ENCODE data around the gene TXNL4A.
A peak's percentile ranks its signal among the peaks of the same experiment; 100 is the strongest.

The TXNL4A gene

GRCh38 chr18:79954791-79955190 lies 33.6 kb downstream of the TXNL4A start:
- intact Hi-C loops (cut with micrococcal nuclease), result loop anchor here (10.0 kb wide), 1 partner anchor 160 kb away; the partner anchor contains the start of gene KCNG2
- Mint-ChIP-seq H3K27ac (peak overlapping the region; percentile 56), H3K4me3 (no peak overlapping the region), H3K9me3 (no peaks in the 10 kb centered on the region), H3K4me1 (ENCODE audit: low read depth) (peaks cover 33% of the 10 kb centered on the region), H3K27me3 (peaks cover 6% of the 10 kb centered on the region), H3K36me3 (ENCODE audit: low read depth) (peaks cover 10% of the 10 kb centered on the region)

- Mint-ChIP-seq H3K4me1 (ENCODE audit: low read depth) (peaks cover 39% of the 10 kb centered on the region), H3K36me3 (ENCODE audit: low read depth) (peaks cover 17% of the 10 kb centered on the region), H3K27me3 (peaks cover 6% of the 10 kb centered on the region), H3K9me3 (no peaks in the 10 kb centered on the region), H3K4me3 (no peak overlapping the region), H3K27ac (peak overlapping the region; percentile 56)
- intact Hi-C loops (cut with micrococcal nuclease), result loop anchor here (10.0 kb wide), 1 partner anchor 159 kb away; the partner anchor contains the start of gene KCNG2
Measured at GRCh38 chr18:79953971-79954651, 34.3 kb downstream of the TXNL4A start.

- intact Hi-C loops (cut with micrococcal nuclease), result loop anchor here (10.0 kb wide), 1 partner anchor 158 kb away; the partner anchor contains the start of gene KCNG2
- Mint-ChIP-seq H3K4me3 (peak overlapping the region; percentile 71), H3K36me3 (ENCODE audit: low read depth) (peaks cover 27% of the 10 kb centered on the region), H3K4me1 (ENCODE audit: low read depth) (peaks cover 50% of the 10 kb centered on the region), H3K27ac (peak overlapping the region; percentile 72), H3K27me3 (peaks cover 6% of the 10 kb centered on the region), H3K9me3 (no peaks in the 10 kb centered on the region)
Measured at GRCh38 chr18:79952996-79953559, 35.3 kb downstream of the TXNL4A start.

- Mint-ChIP-seq H3K9me3 (no peaks in the 10 kb centered on the region), H3K27me3 (peaks cover 6% of the 10 kb centered on the region), H3K4me3 (peak overlapping the region; percentile 71), H3K27ac (peak overlapping the region; percentile 72), H3K36me3 (ENCODE audit: low read depth) (peaks cover 32% of the 10 kb centered on the region), H3K4me1 (ENCODE audit: low read depth) (peaks cover 55% of the 10 kb centered on the region)
- intact Hi-C loops (cut with micrococcal nuclease), result loop anchor here (10.0 kb wide), 1 partner anchor 158 kb away; the partner anchor contains the start of gene KCNG2
Measured at GRCh38 chr18:79952456-79952995, 35.8 kb downstream of the TXNL4A start.

GRCh38 chr18:79951545-79952455 lies 36.6 kb downstream of the TXNL4A start, which contains the start of gene SLC66A2:
Gene SLC66A2, minus strand, starts transcription at chr18:79951653. Its CDS starts 727 bp downstream, at chr18:79950926.
- Mint-ChIP-seq H3K4me1 (ENCODE audit: low read depth) (peaks cover 63% of the 10 kb centered on the region), H3K27ac (peak within 1 kb of the TSS; percentile 90), H3K27me3 (peaks cover 4% of the 10 kb centered on the region), H3K4me3 (peak within 1 kb of the TSS; percentile 91), H3K36me3 (ENCODE audit: low read depth) (peaks cover 40% of the 10 kb centered on the region), H3K9me3 (no peaks in the 10 kb centered on the region)
- intact Hi-C loops (cut with micrococcal nuclease), result loop anchor here (1.0 to 10.0 kb wide), 5 partner anchors 17 to 272 kb away; partner anchors contain the start of genes CTDP1, KCNG2 and TXNL4A

- H3K27ac Mint-ChIP-seq, result peak overlapping the region; percentile 90
- peaks cover 69% of the 10 kb centered on the region for H3K4me1 Mint-ChIP-seq (ENCODE audit: low read depth)
- peak overlapping the region; percentile 91 for H3K4me3 Mint-ChIP-seq
- intact Hi-C loops (cut with micrococcal nuclease), result loop anchor here (1.0 to 10.0 kb wide), 5 partner anchors 16 to 271 kb away; partner anchors contain the start of genes CTDP1, KCNG2 and TXNL4A
- no peaks in the 10 kb centered on the region for H3K9me3 Mint-ChIP-seq
- H3K27me3 Mint-ChIP-seq, result no peaks in the 10 kb centered on the region
- peaks cover 50% of the 10 kb centered on the region for H3K36me3 Mint-ChIP-seq (ENCODE audit: low read depth)
Measured at GRCh38 chr18:79950515-79951341, 37.6 kb downstream of the TXNL4A start.

- Mint-ChIP-seq H3K36me3 (ENCODE audit: low read depth) (peaks cover 59% of the 10 kb centered on the region), H3K4me3 (peak overlapping the region; percentile 91), H3K9me3 (no peaks in the 10 kb centered on the region), H3K4me1 (ENCODE audit: low read depth) (peaks cover 69% of the 10 kb centered on the region), H3K27ac (peak overlapping the region; percentile 90), H3K27me3 (no peaks in the 10 kb centered on the region)
- intact Hi-C loops (cut with micrococcal nuclease), result loop anchor here (2.0 to 10.0 kb wide), 2 partner anchors 15 to 155 kb away; partner anchors contain the start of gene KCNG2
Measured at GRCh38 chr18:79949697-79950487, 38.5 kb downstream of the TXNL4A start.

- peaks cover 69% of the 10 kb centered on the region for H3K4me1 Mint-ChIP-seq (ENCODE audit: low read depth)
- H3K36me3 Mint-ChIP-seq (ENCODE audit: low read depth), result peaks cover 69% of the 10 kb centered on the region
- H3K4me3 Mint-ChIP-seq, result peak overlapping the region; percentile 91
- H3K27ac Mint-ChIP-seq, result peak overlapping the region; percentile 90
- no peaks in the 10 kb centered on the region for H3K27me3 Mint-ChIP-seq
- intact Hi-C loops (cut with micrococcal nuclease), result no loop called here
- H3K9me3 Mint-ChIP-seq, result no peaks in the 10 kb centered on the region
Measured at GRCh38 chr18:79948719-79949411, 39.5 kb downstream of the TXNL4A start.

- Mint-ChIP-seq H3K4me1 (ENCODE audit: low read depth) (peaks cover 75% of the 10 kb centered on the region), H3K9me3 (no peaks in the 10 kb centered on the region), H3K27me3 (no peaks in the 10 kb centered on the region), H3K36me3 (ENCODE audit: low read depth) (peaks cover 77% of the 10 kb centered on the region), H3K4me3 (no peak overlapping the region), H3K27ac (peak overlapping the region; percentile 90)
- intact Hi-C loops (cut with micrococcal nuclease), result no loop called here
Measured at GRCh38 chr18:79947881-79948610, 40.3 kb downstream of the TXNL4A start.

GRCh38 chr18:79947054-79947755 lies 41.2 kb downstream of the TXNL4A start:
- intact Hi-C loops (cut with micrococcal nuclease), result no loop called here
- H3K36me3 Mint-ChIP-seq (ENCODE audit: low read depth), result peaks cover 86% of the 10 kb centered on the region
- H3K4me3 Mint-ChIP-seq, result no peak overlapping the region
- H3K4me1 Mint-ChIP-seq (ENCODE audit: low read depth), result peaks cover 83% of the 10 kb centered on the region
- no peaks in the 10 kb centered on the region for H3K27me3 Mint-ChIP-seq
- H3K9me3 Mint-ChIP-seq, result no peaks in the 10 kb centered on the region
- H3K27ac Mint-ChIP-seq, result peak overlapping the region; percentile 90

Measured in dendritic cell treated with granulocyte-macrophage colony-stimulating factor and Interleukin-4, amounts not matched to agents 40 ng/mL and 50 ng/mL, for 4 days (primary cell).